Neural crest cell (in vitro differentiated cells): ENCODE results near the gene CD63. TPM values are rescaled to one million over a fixed set of nuclear protein-coding genes. Genes with fewer than 3 reads are reported as not detected.

Experiments
- DNase-seq: peaks from one replicate; pipeline ENCODE4 v3.0.0; 2021; ENCODE audit warnings: low read depth, mixed read lengths, low spot score
- H3K27ac Mint-ChIP-seq: one replicate; pipeline ENCODE4 v1.8.0; 2021; ENCODE audit warnings: mild to moderate bottlenecking, mixed read lengths; ENCODE audit not compliant: unreplicated experiment
- H3K27me3 Mint-ChIP-seq: 2 replicates; pipeline ENCODE4 v1.8.0; 2021; ENCODE audit warnings: low read depth, mild to moderate bottlenecking, mixed read lengths
- H3K36me3 Mint-ChIP-seq: 2 replicates; pipeline ENCODE4 v1.8.0; 2021; ENCODE audit warnings: low read depth, mild to moderate bottlenecking, mixed read lengths
- H3K4me1 Mint-ChIP-seq: 2 replicates; pipeline ENCODE4 v1.8.0; 2021; ENCODE audit warnings: mixed read lengths
- H3K4me3 Mint-ChIP-seq: one replicate; pipeline ENCODE4 v1.8.0; 2021; ENCODE audit warnings: mild to moderate bottlenecking, mixed read lengths
- H3K9me3 Mint-ChIP-seq: 2 replicates; pipeline ENCODE4 v1.8.0; 2021; ENCODE audit warnings: mixed read lengths
- long read RNA-seq: library from polyadenylated mRNA; unstranded; transcript quantifications from one replicate; pipeline ENCODE4 v2.0.0, GENCODE V29; 2020
- total RNA-seq: library from RNA; stranded (reverse); gene quantifications from 2 replicates; pipeline ENCODE4 v1.2.1, GENCODE V29; 2021
- TF ChIP-seq, protein P1 (sequence below): fragments of 200-600 bp; sonication (generic); conservative IDR thresholded peaks from 2 replicates; pipeline ENCODE4 v1.5.0; 2021; ENCODE audit warnings: antibody characterized with exemption, mild to moderate bottlenecking

Gene CD63, protein sequence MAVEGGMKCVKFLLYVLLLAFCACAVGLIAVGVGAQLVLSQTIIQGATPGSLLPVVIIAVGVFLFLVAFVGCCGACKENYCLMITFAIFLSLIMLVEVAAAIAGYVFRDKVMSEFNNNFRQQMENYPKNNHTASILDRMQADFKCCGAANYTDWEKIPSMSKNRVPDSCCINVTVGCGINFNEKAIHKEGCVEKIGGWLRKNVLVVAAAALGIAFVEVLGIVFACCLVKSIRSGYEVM
- 535 and 560 TPM in 2 replicates for total RNA-seq
- long read RNA-seq, transcript CD63-214 (7 exons, 949 nt): minor isoform, 10 of 239 reads
- long read RNA-seq, transcript CD63-201 (8 exons, 1,070 nt): major isoform, 202 of 239 reads
- long read RNA-seq, transcript CD63-208 (8 exons, 1,233 nt): minor isoform, 20 of 239 reads
- long read RNA-seq, partial matches to known transcripts: 0 of 239 reads
- long read RNA-seq, other reads (novel, unspliced or antisense): 7 of 239 reads

DNA sequence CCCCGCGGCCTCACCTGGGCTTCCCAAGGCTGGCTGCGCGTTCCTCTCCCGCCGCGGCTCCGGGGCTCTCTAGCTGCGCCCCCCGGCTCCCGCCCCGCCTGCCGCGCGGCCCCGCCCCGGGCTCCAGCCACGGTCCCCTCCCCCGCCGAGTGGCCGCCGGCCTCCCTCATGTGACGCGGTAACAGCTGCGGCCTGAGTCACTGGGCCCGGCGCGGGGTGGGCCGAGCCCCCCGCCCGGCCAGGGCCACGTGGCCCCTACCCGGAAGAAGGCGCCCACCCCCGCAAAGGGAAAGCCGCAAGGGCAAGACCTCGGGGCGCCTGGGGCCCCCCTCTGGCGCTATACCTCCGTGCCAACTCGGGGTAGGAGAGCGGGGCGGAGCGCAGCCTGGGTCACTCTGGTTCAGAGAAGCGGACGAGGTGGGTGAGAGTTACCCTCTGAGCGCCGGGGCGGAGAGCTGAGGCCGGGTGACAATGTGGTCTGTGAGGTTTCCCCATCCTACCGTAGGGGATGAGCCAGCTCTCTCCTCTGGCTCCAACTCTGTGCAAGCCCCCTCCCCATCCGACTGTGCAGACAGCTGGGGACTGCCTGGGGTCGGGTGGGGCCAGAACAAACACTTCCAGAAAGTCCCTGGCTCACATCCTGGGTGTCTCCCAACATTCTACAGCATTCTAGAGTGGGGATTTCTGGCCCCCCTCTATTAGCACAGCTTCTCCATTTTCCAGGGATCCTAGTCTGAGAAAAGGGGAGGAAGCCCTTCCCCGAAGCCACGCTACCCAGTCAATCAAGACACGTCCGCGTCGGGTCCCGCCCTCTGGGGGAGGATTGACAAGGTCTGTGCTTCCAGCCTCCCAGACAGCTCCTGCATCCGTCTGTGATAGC, at the start of gene CD63:
CD63 (minus strand) TSS at position 71 of the 880 bp plus-strand sequence. CDS start 668 bp downstream, outside the sequence.
- Mint-ChIP-seq H3K36me3 (peaks cover 8% of the 10 kb centered on the region), H3K27ac (peak within 1 kb of the TSS; percentile 94), H3K9me3 (no peaks in the 10 kb centered on the region), H3K27me3 (no peaks in the 10 kb centered on the region), H3K4me3 (peak within 1 kb of the TSS; percentile 94), H3K4me1 (peaks cover 41% of the 10 kb centered on the region)
- TF ChIP-seq, protein P1, sequence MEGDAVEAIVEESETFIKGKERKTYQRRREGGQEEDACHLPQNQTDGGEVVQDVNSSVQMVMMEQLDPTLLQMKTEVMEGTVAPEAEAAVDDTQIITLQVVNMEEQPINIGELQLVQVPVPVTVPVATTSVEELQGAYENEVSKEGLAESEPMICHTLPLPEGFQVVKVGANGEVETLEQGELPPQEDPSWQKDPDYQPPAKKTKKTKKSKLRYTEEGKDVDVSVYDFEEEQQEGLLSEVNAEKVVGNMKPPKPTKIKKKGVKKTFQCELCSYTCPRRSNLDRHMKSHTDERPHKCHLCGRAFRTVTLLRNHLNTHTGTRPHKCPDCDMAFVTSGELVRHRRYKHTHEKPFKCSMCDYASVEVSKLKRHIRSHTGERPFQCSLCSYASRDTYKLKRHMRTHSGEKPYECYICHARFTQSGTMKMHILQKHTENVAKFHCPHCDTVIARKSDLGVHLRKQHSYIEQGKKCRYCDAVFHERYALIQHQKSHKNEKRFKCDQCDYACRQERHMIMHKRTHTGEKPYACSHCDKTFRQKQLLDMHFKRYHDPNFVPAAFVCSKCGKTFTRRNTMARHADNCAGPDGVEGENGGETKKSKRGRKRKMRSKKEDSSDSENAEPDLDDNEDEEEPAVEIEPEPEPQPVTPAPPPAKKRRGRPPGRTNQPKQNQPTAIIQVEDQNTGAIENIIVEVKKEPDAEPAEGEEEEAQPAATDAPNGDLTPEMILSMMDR: no peak
- DNase-seq: peak; percentile 75

DNA sequence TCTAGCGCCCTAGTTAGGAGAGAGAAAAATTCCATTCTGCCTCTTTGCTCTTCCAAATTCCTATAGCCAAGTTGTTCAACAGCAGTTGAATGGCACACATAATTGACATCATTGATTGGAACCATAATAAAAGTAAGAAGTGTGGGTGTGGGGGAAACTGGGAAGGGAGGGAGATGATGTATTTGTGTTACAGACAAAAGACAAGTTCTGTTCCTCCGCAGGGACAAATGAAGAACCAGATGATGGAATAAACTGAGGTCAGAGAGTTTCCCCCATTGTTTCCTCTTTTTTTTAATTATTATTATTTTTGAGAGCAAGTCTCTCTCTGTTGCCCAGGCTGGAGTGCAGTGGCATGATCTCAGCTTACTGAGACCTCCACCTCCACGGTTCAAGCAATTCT, 49.0 kb upstream of the CD63 start:
- Mint-ChIP-seq H3K9me3 (no peaks in the 10 kb centered on the region), H3K36me3 (peaks cover 11% of the 10 kb centered on the region), H3K27ac (no peak overlapping the region)

DNA sequence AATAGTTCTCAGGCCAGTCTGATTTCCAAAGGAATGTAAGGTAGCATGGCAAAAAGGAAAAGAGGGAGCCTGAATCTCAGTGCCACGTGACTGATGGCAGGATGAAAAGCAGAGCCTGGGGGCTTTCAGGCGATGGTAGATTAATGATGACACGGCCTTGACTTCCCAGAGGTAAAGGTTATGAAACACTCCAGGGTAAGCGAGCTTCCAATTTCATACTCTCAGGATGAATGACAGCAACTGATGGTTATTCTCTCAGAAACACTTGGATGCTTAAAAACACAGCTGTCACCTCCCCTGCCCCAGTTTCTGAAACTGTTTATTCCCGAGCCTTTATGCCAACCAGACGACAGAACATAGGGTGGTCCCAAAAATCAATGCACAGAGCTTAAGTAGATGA, 42.9 kb upstream of the CD63 start:
- TF ChIP-seq, protein P1: no peak
- H3K4me1 Mint-ChIP-seq: peaks cover 20% of the 10 kb centered on the region
- no peak for DNase-seq
- no peaks in the 10 kb centered on the region for H3K9me3 Mint-ChIP-seq
- H3K36me3 Mint-ChIP-seq: peaks cover 18% of the 10 kb centered on the region
- no peak overlapping the region for H3K27ac Mint-ChIP-seq
- H3K4me3 Mint-ChIP-seq: no peak overlapping the region
- no peaks in the 10 kb centered on the region for H3K27me3 Mint-ChIP-seq

More for the DNA sequence above, 49.0 kb upstream of the CD63 start:
- no peak for DNase-seq
- Mint-ChIP-seq H3K27me3 (no peaks in the 10 kb centered on the region), H3K4me1 (peaks cover 9% of the 10 kb centered on the region), H3K4me3 (no peak overlapping the region)
- TF ChIP-seq, protein P1: no peak

DNA sequence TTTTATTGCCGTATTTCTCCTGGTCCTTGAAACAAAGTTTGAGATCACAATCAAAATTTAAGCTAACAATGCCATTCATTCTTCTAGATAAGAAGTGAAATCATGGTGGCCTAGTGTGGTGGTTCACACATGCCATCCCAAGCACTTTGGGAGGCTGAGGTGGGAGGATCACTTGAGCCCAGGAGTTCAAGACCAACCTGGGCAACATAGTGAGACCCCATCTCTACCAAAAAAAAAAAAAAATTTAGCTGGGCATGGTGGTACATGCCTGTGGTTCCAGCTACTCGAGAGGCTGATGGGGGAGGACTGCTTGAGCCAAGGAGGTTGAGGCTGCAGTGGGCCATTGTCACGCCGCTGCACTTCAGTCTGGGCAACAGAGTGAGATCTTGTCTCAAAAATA, 38.3 kb upstream of the CD63 start:
- Mint-ChIP-seq H3K4me3 (peak overlapping the region; percentile 45), H3K4me1 (peaks cover 32% of the 10 kb centered on the region), H3K27ac (no peak overlapping the region), H3K36me3 (peaks cover 15% of the 10 kb centered on the region), H3K27me3 (no peaks in the 10 kb centered on the region), H3K9me3 (no peaks in the 10 kb centered on the region)
- no peak for DNase-seq
- TF ChIP-seq, protein P1: no peak

DNA sequence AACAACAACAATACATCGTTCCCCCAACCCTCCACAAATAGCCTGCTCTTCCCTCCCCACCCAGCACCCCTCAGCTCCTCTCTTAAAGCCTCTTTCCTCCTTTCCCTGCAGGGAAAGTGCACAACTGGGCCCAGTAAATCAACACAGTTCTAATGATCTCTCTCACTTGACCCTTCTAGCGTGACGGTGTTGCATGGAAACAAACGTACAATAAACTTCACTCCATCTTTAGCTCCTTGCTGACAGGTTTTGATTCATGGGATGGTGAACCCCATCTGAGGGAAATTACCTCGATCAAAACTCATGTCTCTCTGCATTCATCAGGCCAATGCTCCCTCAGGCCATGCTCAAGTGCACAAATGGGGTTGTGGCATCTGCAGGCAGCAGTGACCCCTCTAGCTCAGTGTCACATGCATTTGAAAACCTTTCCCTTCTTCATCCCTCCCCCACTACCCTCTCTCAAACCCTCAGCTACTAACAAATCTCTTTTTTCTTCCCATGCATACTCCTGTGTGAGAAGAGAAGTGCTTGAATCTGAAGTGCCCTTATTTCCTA, 37.0 kb upstream of the CD63 start:
- TF ChIP-seq, protein P1: no peak
- Mint-ChIP-seq H3K36me3 (peaks cover 19% of the 10 kb centered on the region), H3K4me1 (peaks cover 22% of the 10 kb centered on the region), H3K27ac (peak overlapping the region; percentile 32), H3K9me3 (no peaks in the 10 kb centered on the region), H3K4me3 (peak overlapping the region; percentile 14), H3K27me3 (no peaks in the 10 kb centered on the region)
- no peak for DNase-seq
